B cell (primary cell): ENCODE results near the gene KCNQ2. TPM values are rescaled to one million over a fixed set of nuclear protein-coding genes. Genes with fewer than 3 reads are reported as not detected.

Experiments
- ATAC-seq: fragments of 200-7000 bp; cut with Tn5 transposase; one replicate; pipeline ENCODE4 v1.10.0; 2021; ENCODE audit warnings: low read depth, mild to moderate bottlenecking, moderate number of reproducible peaks, moderate library complexity
- CTCF ChIA-PET: fragments of 350-600 bp; sonication (Branson Sonifier 250); formaldehyde crosslinking; loops from one replicate; lab custom pipeline; 2021; ENCODE audit warnings: antibody characterized with exemption, inconsistent platforms; lab: Charles Lee
- POLR2A ChIA-PET: fragments of 350-600 bp; sonication (Branson Sonifier 250); formaldehyde crosslinking; loops from one replicate; lab custom pipeline; 2021; ENCODE audit warnings: antibody characterized with exemption; lab: Charles Lee
- DNase-seq: peaks from one replicate; pipeline ENCODE4 v3.0.0; 2013
- H2AFZ ChIP-seq: 2 replicates; pipeline ENCODE4 v1.6.1; 2012; ENCODE audit warnings: mild to moderate bottlenecking, low read depth, low read length; ENCODE audit not compliant: insufficient read depth, poor library complexity, severe bottlenecking
- H3K27ac ChIP-seq, 2 donors: 1 replicate in 1 of 2; 2 replicates in 1 of 2; pipeline ENCODE4 v1.5.1; 2012 to 2013; ENCODE audit warnings: low read length in 2 of 2, mild to moderate bottlenecking in 2 of 2, moderate library complexity in 1 of 2
- H3K27me3 ChIP-seq, 4 experiments: fragments of 200-600 bp in 1 of 4; sonication (generic) in 1 of 4; replicated peaks in 1 of 4; 1 replicate in 2 of 4; 2 replicates in 2 of 4; pipeline versions ENCODE4 v1.6.1 to v1.7.0; 2013 to 2016; ENCODE audit warnings: low read length in 3 of 4, mild to moderate bottlenecking in 2 of 4, mixed read lengths in 1 of 4, moderate library complexity in 1 of 4; ENCODE audit not compliant: insufficient read depth in 4 of 4, control insufficient read depth in 3 of 4; ENCODE audit errors: control extremely low read depth in 1 of 4
- H3K36me3 ChIP-seq, 2 experiments: replicated peaks in 1 of 2; 1 replicate in 1 of 2; 2 replicates in 1 of 2; pipeline versions ENCODE4 v1.6.1 to v1.7.1; 2013; ENCODE audit warnings: low read length in 1 of 2; ENCODE audit not compliant: insufficient read depth in 2 of 2, control insufficient read depth in 1 of 2; ENCODE audit errors: control extremely low read depth in 1 of 2, extremely low read depth in 1 of 2
- H3K4me1 ChIP-seq, 2 donors: fragments of 200-600 bp in 1 of 2; sonication (generic) in 1 of 2; 1 replicate in 1 of 2; 2 replicates in 1 of 2; pipeline versions ENCODE4 v1.5.1 to v1.6.1; 2013 to 2017; ENCODE audit warnings: low read length in 2 of 2; ENCODE audit not compliant: control insufficient read depth in 2 of 2, insufficient read depth in 2 of 2
- H3K4me2 ChIP-seq: replicated peaks from 2 replicates; pipeline ENCODE3; 2012; ENCODE audit warnings: mild to moderate bottlenecking, low read depth, low read length; ENCODE audit not compliant: poor library complexity, severe bottlenecking
- H3K4me3 ChIP-seq, 5 experiments: fragments of 200-600 bp in 1 of 5; sonication (generic) in 1 of 5; 1 replicate in 3 of 5; 2 replicates in 2 of 5; pipeline versions ENCODE4 v1.5.1 to v1.7.0; 2011 to 2016; ENCODE audit warnings: low read length in 4 of 5, mild to moderate bottlenecking in 4 of 5, low read depth in 2 of 5, control low read depth in 1 of 5, moderate library complexity in 1 of 5; ENCODE audit not compliant: insufficient read depth in 1 of 5; ENCODE audit errors: control extremely low read depth in 1 of 5, extremely low read depth in 1 of 5
- H3K79me2 ChIP-seq: fragments of 200-600 bp; sonication (generic); one replicate; pipeline ENCODE4 v1.6.0; 2016; ENCODE audit warnings: low read length; ENCODE audit not compliant: control insufficient read depth, insufficient read depth
- H3K9ac ChIP-seq: fragments of 200-600 bp; sonication (generic); 2 replicates; pipeline ENCODE4 v1.6.1; 2017; ENCODE audit warnings: mild to moderate bottlenecking, low read length, moderate library complexity
- H3K9me3 ChIP-seq, 3 donors: one replicate each; pipeline versions ENCODE4 v1.6.1 to v1.7.1; 2013; ENCODE audit warnings: low read length in 2 of 3; ENCODE audit not compliant: control insufficient read depth in 2 of 3, insufficient read depth in 1 of 3; ENCODE audit errors: control extremely low read depth in 1 of 3
- H4K20me1 ChIP-seq: 2 replicates; pipeline ENCODE4 v1.6.0; 2012; ENCODE audit warnings: mild to moderate bottlenecking, low read length; ENCODE audit not compliant: insufficient read depth, control insufficient read depth, poor library complexity, severe bottlenecking
- H3K27ac Mint-ChIP-seq: one replicate; pipeline ENCODE4 v1.8.0; 2021; ENCODE audit warnings: mixed read lengths
- H3K27me3 Mint-ChIP-seq: one replicate; pipeline ENCODE4 v1.8.0; 2021; ENCODE audit warnings: mixed read lengths
- H3K4me1 Mint-ChIP-seq: one replicate; pipeline ENCODE4 v1.8.0; 2021; ENCODE audit warnings: mixed read lengths
- H3K4me3 Mint-ChIP-seq: one replicate; pipeline ENCODE4 v1.8.0; 2021; ENCODE audit warnings: mixed read lengths
- H3K9me3 Mint-ChIP-seq: one replicate; pipeline ENCODE4 v1.8.0; 2022; ENCODE audit warnings: mixed read lengths; ENCODE audit not compliant: insufficient read depth
- EZH2 ChIP-seq: IDR thresholded peaks from 2 replicates; pipeline ENCODE4 v1.6.1; 2012; ENCODE audit warnings: borderline replicate concordance, low read depth, mild to moderate bottlenecking, moderate library complexity, low read length; ENCODE audit not compliant: insufficient read depth, poor library complexity, severe bottlenecking
- WGBS: methylation state at CpG from one replicate; pipeline ENCODE4 v1.1.5; 2013; ENCODE audit warnings: missing lambda C conversion rate; ENCODE audit not compliant: insufficient coverage; 5-methylcytosine and 5-hydroxymethylcytosine counted together
- intact Hi-C: fragments of 100-400 bp; cut with micrococcal nuclease; formaldehyde crosslinking; loops from one replicate; pipeline ENCODE4 v1.10.0; 2022
- polyA plus RNA-seq: library from polyadenylated mRNA; depleted of rRNA; stranded (reverse); fragments of >200 nt; gene quantifications from 2 replicates; pipeline ENCODE4 v1.2.3, GENCODE V29; 2012
- total RNA-seq, 2 donors: library from RNA; stranded (reverse); fragments of 120-200 nt in 1 of 2; gene quantifications; 1 replicate in 1 of 2; 2 replicates in 1 of 2; pipeline versions ENCODE4 v1.2.3 to v1.2.4, GENCODE V29; 2013 to 2022
- TF ChIP-seq, protein P1 (sequence below): fragments of 200-600 bp; IDR thresholded peaks from one replicate; pipeline ENCODE4 v1.8.0; 2022; ENCODE audit warnings: antibody characterized with exemption, mild to moderate bottlenecking

KCNQ2 gene
- total and polyA plus RNA-seq, 2 donors (not counting 1 experiment from before 2014, with no cell fraction given), result 0.12 TPM; not detected in 1

DNA sequence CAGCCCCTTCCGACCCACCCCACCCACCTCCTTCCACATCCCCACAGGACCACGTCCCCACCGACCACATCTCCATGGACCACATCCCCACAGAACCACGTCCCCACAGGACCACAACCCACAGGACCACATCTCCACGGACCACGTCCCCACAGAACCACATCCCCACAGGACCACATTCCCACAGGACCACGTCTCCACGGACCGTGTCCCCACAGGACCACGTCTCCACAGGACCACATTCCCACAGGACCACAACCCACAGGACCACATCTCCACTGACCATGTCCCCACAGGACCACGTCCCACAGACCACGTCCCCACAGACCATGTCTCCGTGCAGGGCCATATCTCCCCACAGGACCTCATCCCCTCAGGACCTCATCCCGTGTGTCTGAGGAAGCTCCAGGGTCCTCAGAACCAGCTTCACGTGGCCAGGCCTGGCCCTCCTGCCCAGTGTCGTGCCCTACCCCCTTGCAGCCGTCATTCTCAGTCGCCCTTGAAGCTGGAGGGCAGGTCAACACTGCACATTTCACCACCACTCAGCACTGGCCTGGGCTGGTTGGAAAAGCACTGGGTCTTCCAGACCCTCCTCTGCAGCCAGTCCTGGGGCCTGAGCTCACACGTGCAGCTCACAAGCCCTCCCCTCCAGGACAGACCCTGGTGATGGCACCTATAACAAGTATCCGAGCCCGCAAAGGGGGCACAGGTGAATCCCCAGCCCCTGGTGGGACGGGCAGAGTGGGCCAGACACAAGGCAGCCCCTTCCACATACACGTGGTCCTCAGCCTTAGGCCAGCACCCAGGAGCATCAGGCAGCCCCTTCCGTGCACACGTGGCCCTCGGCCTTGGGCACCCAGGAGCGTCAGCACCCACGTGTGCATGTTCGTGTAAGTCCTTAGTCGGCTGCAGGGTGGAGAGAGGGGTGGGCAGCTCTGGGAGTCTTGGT, 115.2 kb downstream of the KCNQ2 start:
- Mint-ChIP-seq H3K27ac (no peak overlapping the region), H3K4me3 (no peak overlapping the region), H3K9me3 (no peaks in the 10 kb centered on the region), H3K4me1 (no peaks in the 10 kb centered on the region), H3K27me3 (peaks cover 8% of the 10 kb centered on the region)
- 80% methylated on average over 26 of the region's 30 CpGs for whole genome bisulfite sequencing
- Histone ChIP-seq H3K4me1 (peaks cover 0 to 9% of the 10 kb centered on the region in 2 donors), H4K20me1 (no peaks in the 10 kb centered on the region), H3K9ac (no peak overlapping the region), H3K79me2 (no peaks in the 10 kb centered on the region), H3K4me3 (no peak overlapping the region), H3K27me3 (peaks cover 0 to 37% (median 9%) of the 10 kb centered on the region in 4 experiments), H3K27ac (no peak overlapping the region), H3K4me2 (no peak overlapping the region), H3K9me3 (peaks cover 0 to 19% (median 0%) of the 10 kb centered on the region in 3 donors), H3K36me3 (no peaks in the 10 kb centered on the region), H2AFZ (no peak overlapping the region)
- no peak for DNase-seq
- POLR2A ChIA-PET, result no interaction called here
- CTCF ChIA-PET, result no interaction called here
- ATAC-seq, result no peak
- no peak for TF ChIP-seq EZH2
- TF ChIP-seq, protein P1, sequence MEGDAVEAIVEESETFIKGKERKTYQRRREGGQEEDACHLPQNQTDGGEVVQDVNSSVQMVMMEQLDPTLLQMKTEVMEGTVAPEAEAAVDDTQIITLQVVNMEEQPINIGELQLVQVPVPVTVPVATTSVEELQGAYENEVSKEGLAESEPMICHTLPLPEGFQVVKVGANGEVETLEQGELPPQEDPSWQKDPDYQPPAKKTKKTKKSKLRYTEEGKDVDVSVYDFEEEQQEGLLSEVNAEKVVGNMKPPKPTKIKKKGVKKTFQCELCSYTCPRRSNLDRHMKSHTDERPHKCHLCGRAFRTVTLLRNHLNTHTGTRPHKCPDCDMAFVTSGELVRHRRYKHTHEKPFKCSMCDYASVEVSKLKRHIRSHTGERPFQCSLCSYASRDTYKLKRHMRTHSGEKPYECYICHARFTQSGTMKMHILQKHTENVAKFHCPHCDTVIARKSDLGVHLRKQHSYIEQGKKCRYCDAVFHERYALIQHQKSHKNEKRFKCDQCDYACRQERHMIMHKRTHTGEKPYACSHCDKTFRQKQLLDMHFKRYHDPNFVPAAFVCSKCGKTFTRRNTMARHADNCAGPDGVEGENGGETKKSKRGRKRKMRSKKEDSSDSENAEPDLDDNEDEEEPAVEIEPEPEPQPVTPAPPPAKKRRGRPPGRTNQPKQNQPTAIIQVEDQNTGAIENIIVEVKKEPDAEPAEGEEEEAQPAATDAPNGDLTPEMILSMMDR, result no peak
- intact Hi-C loops, result no loop called here

DNA sequence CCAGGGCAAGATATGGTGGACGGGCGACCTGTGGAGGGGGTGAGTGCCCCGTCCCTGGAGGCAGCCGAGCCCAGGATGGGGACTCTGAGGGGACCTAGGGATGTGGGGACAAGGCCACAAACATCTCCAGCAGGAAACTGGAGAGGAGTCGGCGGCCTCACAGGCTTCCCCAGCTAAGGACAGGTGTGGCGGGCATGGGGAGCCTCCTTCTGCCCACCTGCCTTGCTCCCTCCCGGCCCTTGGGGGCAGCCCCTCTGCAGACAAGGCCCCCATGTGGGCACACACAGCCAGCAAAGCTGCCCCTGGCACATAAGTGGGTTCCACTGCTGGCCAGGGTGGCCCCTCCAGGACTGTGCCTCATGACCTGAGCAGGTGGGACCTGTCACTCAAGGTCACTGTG, 115.9 kb downstream of the KCNQ2 start:
- Histone ChIP-seq H3K4me2 (no peak overlapping the region), H3K9ac (no peak overlapping the region), H3K4me3 (no peak overlapping the region), H4K20me1 (no peaks in the 10 kb centered on the region), H3K27ac (no peak overlapping the region), H3K79me2 (no peaks in the 10 kb centered on the region), H3K27me3 (peaks cover 0 to 31% (median 8%) of the 10 kb centered on the region in 4 experiments), H2AFZ (no peak overlapping the region), H3K4me1 (peaks cover 0 to 5% of the 10 kb centered on the region in 2 donors), H3K36me3 (no peaks in the 10 kb centered on the region), H3K9me3 (peaks cover 0 to 22% (median 0%) of the 10 kb centered on the region in 3 donors)
- H3K27ac Mint-ChIP-seq, result no peak overlapping the region
- intact Hi-C loops, result no loop called here
- CTCF ChIA-PET, result no interaction called here
- ATAC-seq (no peak), DNase-seq (no peak)
- no peaks in the 10 kb centered on the region for H3K4me1 Mint-ChIP-seq
- H3K9me3 Mint-ChIP-seq, result no peaks in the 10 kb centered on the region
- 86% methylated on average over 8 of the region's 8 CpGs for WGBS
- POLR2A ChIA-PET, result no interaction called here
- TF ChIP-seq, protein P1, result no peak
- no peak for TF ChIP-seq EZH2
- peaks cover 8% of the 10 kb centered on the region for H3K27me3 Mint-ChIP-seq
- no peak overlapping the region for H3K4me3 Mint-ChIP-seq
